Measurements from ENCODE around the gene LPCAT1. TPM values are rescaled to one million over a fixed set of nuclear protein-coding genes. Genes with fewer than 3 reads are reported as not detected.
"Not testable (repeated sequence)": the region's sequence is repeated elsewhere in the genome, so short reads cannot be mapped to it uniquely, and the experiment has no call there.

Gene LPCAT1, protein sequence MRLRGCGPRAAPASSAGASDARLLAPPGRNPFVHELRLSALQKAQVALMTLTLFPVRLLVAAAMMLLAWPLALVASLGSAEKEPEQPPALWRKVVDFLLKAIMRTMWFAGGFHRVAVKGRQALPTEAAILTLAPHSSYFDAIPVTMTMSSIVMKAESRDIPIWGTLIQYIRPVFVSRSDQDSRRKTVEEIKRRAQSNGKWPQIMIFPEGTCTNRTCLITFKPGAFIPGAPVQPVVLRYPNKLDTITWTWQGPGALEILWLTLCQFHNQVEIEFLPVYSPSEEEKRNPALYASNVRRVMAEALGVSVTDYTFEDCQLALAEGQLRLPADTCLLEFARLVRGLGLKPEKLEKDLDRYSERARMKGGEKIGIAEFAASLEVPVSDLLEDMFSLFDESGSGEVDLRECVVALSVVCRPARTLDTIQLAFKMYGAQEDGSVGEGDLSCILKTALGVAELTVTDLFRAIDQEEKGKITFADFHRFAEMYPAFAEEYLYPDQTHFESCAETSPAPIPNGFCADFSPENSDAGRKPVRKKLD
- total RNA-seq = 18.8 and 25.3 TPM in 2 replicates

DNA sequence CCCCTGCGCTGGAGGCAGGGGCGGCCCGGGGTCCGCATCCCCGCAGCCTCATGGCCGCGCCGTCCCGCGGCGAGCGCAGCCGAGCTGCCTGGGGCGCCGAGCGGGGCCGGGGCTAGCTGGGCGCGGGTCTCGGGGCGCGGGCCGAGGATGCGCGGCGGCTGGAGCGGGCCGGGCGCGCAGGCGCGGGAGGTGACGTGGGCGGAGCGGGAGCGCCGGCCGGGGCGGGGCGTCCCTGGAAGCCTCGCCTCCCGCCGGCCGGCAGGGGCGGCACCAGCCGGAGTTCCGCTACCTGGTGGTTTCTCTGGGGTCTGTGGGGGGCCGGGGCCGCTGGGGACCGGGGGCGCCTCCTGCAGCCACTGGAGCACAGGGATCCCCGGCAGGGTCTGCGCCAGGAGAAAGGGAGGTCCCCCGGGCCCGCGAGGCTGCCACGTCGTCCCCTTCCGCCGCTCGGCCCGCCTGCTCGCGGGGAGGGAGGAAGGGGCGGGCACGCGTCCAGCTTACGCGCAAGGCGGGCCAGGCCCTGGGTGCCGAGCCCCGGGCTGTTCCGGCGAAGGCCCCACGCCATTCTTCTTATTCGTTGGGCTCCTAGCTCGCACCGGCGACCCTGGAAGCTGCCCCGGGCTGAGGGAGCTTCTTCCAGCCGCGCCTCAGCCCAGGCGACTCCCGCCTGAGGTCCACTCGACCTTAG is at the start of gene LPCAT1:
LPCAT1 (minus strand) TSS at position 168 of the 688 bp plus-strand sequence; CDS start at position 52, 116 bp downstream.
- Histone ChIP-seq H3K27me3 (ENCODE audit: control insufficient read depth, insufficient read depth, low read length) (no peaks in the 10 kb centered on the region), H3K4me3 (ENCODE audit: low read depth, low read length) (peak within 1 kb of the TSS; percentile 63), H3K36me3 (ENCODE audit: control insufficient read depth, insufficient read depth, low read length) (peaks cover 4% of the 10 kb centered on the region)
- TF ChIP-seq, protein P1, sequence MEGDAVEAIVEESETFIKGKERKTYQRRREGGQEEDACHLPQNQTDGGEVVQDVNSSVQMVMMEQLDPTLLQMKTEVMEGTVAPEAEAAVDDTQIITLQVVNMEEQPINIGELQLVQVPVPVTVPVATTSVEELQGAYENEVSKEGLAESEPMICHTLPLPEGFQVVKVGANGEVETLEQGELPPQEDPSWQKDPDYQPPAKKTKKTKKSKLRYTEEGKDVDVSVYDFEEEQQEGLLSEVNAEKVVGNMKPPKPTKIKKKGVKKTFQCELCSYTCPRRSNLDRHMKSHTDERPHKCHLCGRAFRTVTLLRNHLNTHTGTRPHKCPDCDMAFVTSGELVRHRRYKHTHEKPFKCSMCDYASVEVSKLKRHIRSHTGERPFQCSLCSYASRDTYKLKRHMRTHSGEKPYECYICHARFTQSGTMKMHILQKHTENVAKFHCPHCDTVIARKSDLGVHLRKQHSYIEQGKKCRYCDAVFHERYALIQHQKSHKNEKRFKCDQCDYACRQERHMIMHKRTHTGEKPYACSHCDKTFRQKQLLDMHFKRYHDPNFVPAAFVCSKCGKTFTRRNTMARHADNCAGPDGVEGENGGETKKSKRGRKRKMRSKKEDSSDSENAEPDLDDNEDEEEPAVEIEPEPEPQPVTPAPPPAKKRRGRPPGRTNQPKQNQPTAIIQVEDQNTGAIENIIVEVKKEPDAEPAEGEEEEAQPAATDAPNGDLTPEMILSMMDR (IDR thresholded peaks at IDR 0.05; ENCODE audit: insufficient read depth, low read length, severe bottlenecking) = no peak
- no peak for DNase-seq (ENCODE audit: low read depth)
- no peak for FAIRE-seq

DNA sequence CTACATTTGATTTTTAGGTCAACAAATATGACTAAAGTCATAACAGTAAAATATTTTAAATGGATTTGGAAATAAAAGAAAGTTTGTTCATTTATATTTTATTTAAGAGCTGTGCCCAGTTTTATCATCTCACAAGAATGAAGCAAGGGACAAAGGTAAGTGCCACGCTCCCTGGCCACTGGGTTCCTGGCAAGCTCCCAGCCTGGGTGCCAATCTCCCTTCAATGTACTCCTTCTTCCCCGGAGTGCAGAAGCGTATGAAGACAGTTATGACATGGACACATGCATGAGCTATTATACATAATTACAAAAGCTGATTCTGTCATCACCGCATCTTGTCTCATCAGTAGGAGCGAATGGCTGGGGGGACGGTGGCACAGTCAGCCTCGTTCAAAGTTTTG is 48.1 kb upstream of the LPCAT1 start:
- not testable (repeated sequence) for H3K4me3 ChIP-seq (ENCODE audit: low read depth, low read length); FAIRE-seq; H3K36me3 ChIP-seq (ENCODE audit: control insufficient read depth, insufficient read depth, low read length); DNase-seq (ENCODE audit: low read depth); H3K27me3 ChIP-seq (ENCODE audit: control insufficient read depth, insufficient read depth, low read length)

DNA sequence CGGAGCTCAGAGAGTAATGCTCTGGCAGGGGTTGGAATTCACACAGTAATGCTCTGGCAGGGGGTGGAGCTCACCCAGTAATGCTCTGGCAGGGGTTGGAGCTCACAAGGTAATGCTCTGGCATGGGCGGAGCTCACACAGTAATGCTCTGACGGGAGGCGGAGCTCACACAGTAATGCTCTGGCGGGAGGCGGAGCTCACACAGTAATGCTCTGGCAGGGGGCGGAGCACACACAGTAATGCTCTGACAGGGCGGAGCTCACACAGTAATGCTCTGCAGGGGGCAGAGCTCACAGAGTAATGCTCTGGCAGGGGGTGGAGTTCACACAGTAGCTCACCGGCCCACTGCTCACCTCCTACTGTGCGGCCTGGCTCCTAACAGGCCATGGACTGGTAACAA is 47.2 kb upstream of the LPCAT1 start:
- DNase-seq (ENCODE audit: low read depth) = no peak
- Histone ChIP-seq H3K4me3 (ENCODE audit: low read depth, low read length) (no peak overlapping the region), H3K36me3 (ENCODE audit: control insufficient read depth, insufficient read depth, low read length) (no peaks in the 10 kb centered on the region), H3K27me3 (ENCODE audit: control insufficient read depth, insufficient read depth, low read length) (no peaks in the 10 kb centered on the region)
- no peak for FAIRE-seq
- TF ChIP-seq, protein P1 (IDR thresholded peaks at IDR 0.05; ENCODE audit: insufficient read depth, low read length, severe bottlenecking) = no peak

DNA sequence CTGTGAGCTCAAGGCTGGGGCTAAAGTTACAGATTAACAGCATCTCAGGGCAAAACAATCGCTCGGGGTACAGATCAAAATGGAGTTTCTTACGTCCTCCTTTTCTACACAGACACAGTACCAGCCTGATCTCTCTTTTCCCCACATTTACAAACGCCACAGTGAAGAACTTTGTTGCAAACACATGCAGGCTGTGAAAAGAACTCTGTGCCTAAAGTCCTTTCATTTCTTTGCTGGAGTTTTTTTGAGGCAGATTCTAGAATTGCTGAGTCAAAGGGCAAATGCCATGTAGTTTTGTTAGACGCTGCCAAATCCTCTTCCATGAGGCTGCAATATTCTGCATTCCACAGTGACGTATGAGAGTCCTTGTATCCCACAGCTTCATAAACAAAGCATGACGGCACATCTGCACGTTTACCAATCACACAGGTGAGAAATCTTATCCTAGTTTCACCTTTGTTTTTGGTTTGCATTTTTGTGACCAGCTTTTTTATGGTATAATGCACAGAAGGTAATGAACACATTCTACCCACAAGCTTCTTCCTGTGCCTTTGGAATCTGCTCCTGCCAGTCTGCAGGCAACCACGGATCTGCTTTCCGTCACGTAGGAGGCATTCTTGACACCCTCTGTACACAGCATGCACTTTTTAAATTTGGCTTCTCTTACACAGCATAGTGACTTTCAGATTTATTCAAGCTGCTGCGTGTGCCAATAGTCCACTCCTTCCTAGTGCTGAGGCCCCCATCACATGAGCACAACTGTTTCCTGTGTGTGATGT is 44.6 kb upstream of the LPCAT1 start:
- FAIRE-seq (peak; percentile 55), DNase-seq (ENCODE audit: low read depth) (peak; percentile 92)
- no peaks in the 10 kb centered on the region for H3K36me3 ChIP-seq (ENCODE audit: control insufficient read depth, insufficient read depth, low read length)
- TF ChIP-seq, protein P1 (IDR thresholded peaks at IDR 0.05; ENCODE audit: insufficient read depth, low read length, severe bottlenecking) = no peak
- peaks cover 2% of the 10 kb centered on the region for H3K27me3 ChIP-seq (ENCODE audit: control insufficient read depth, insufficient read depth, low read length)
- H3K4me3 ChIP-seq (ENCODE audit: low read depth, low read length) = no peak overlapping the region

DNA sequence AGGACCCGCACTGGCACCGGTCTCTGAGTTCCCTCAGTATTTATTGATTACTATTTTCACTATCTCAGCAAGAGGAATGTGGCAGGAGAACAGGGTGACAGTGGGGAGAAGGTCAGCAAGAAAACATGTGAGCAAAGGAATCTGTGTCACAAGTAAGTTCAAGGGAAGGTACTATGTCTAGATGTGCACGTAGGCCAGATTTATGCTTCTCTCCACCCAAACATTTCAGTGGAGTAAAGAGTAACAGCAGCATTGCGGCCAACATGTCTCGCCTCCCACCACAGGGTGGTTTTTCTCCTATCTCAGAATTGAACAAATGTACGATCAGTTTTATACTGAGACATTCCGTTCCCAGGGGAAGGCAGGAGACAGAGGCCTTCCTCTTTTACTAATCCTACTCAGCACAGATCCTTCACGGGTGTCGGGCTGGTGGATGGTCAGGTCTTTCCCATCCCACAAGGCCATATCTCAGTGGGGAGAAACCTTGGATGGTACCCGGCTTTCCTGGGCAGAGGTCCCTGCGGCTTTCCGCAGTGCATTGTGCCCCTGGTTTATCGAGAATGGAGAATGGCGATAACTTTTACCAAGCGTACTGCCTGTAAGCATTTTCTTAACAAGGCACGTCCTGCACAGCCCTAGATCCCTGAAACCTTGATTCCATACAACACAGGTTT is 43.9 kb upstream of the LPCAT1 start:
- not testable (repeated sequence) for DNase-seq (ENCODE audit: low read depth); H3K36me3 ChIP-seq (ENCODE audit: control insufficient read depth, insufficient read depth, low read length); FAIRE-seq; H3K27me3 ChIP-seq (ENCODE audit: control insufficient read depth, insufficient read depth, low read length); H3K4me3 ChIP-seq (ENCODE audit: low read depth, low read length)

Measured in bronchial epithelial cell (primary cell).